ENCODE results near the gene FEM1C.

The FEM1C gene

DNA sequence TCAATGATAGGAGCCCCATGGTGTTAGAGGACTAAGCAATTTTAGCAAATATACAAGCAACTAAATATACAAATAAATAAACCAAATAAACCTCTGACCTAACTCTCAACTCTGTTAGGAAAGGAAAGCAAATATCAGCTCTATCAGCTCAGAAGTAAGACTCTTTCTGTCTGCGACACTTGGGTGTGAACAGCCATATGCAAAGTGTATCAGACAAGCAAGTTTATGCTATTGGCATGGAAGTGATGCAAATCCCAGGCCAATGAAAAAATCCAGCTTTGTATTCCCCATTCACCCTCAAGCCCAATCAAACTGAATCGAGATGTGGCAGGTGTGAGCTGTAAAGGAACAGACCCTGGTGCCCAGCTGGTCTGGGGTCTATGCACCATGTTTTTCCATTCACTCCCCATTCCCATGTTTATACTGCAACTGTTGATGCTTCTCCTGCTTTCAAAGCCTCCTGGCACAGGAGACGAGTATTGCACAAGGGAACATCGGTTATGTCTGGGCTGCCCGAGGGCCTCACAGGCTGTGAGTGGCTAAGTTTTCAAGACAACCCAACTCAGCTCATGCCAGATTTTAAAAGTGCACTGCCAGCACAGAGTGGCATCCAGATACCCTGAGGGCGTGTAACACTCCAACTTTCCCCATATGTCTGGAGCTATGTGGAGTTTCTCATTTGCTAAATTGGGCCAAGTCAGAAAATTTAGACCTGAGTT, 73.1 kb downstream of the FEM1C start:
- DNase-seq = no peak

DNA sequence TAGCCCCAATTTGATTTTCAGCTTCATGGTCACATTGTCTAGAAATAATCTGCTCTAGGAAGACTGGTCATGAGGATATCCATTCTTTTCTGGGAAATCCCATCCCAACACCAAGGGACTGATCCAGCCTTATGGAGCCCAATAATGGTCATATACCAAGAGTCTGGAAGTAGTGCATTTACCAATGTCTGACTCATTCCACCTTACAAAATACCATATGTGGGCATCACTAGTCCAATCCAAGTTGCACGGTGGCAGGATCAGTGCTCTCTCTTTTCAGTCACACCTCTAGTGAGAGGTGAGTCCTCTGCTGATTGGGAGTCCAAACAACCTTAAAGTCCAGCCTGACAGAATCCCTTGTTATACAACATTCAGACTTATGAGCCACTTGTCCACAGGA, 73.7 kb downstream of the FEM1C start:
- no peak for DNase-seq
